Measurements from ENCODE around the gene FOXR1.
"Not testable (repeated sequence)": the region's sequence is repeated elsewhere in the genome, so short reads cannot be mapped to it uniquely, and the experiment has no call there.

FOXR1 gene

GRCh38 chr11:118947091-118947490 lies 24.5 kb upstream of the FOXR1 start:
- no peak for DNase-seq

GRCh38 chr11:118948000-118948399 lies 23.6 kb upstream of the FOXR1 start:
- DNase-seq, result no peak

GRCh38 chr11:118953265-118953664 lies 18.3 kb upstream of the FOXR1 start:
- DNase-seq, result no peak

- DNase-seq, result not testable (repeated sequence)
Measured at GRCh38 chr11:118953976-118954375, 17.6 kb upstream of the FOXR1 start.

- peak; percentile 88 to 93 (median 91) for DNase-seq
Measured at GRCh38 chr11:118956094-118956846, 15.3 kb upstream of the FOXR1 start, which contains the start of gene UPK2. Gene UPK2, plus strand, starts transcription at chr11:118956298. Its CDS starts 53 bp downstream, at chr11:118956351.

- no peak for DNase-seq
Measured at GRCh38 chr11:118956847-118957469, 14.6 kb upstream of the FOXR1 start.

- no peak for DNase-seq
Measured at GRCh38 chr11:118957549-118957948, 14.0 kb upstream of the FOXR1 start.

GRCh38 chr11:118957968-118958367 lies 13.6 kb upstream of the FOXR1 start:
- DNase-seq, result no peak

GRCh38 chr11:118958577-118958976 lies 13.0 kb upstream of the FOXR1 start:
- DNase-seq, result no peak

- no peak for DNase-seq
Measured at GRCh38 chr11:118961189-118961588, 10.4 kb upstream of the FOXR1 start.

- DNase-seq, result no peak
Measured at GRCh38 chr11:118961591-118961990, 10.0 kb upstream of the FOXR1 start.

- not testable (repeated sequence) for DNase-seq
Measured at GRCh38 chr11:118969508-118969907, 2.1 kb upstream of the FOXR1 start.

GRCh38 chr11:118973985-118974384 lies 2.4 kb downstream of the FOXR1 start:
- DNase-seq, result no peak

- DNase-seq, result no peak
Measured at GRCh38 chr11:118975771-118976709, 4.5 kb downstream of the FOXR1 start.

GRCh38 chr11:118979434-118979833 lies 7.9 kb downstream of the FOXR1 start:
- DNase-seq, result peak in 1 of 3 donors; percentile 6

GRCh38 chr11:118980191-118980881 lies 8.8 kb downstream of the FOXR1 start:
- DNase-seq, result peak; percentile 53 to 72 (median 70)

GRCh38 chr11:118984337-118984736 lies 12.8 kb downstream of the FOXR1 start:
- not testable (repeated sequence) for DNase-seq

GRCh38 chr11:118984825-118985224 lies 13.3 kb downstream of the FOXR1 start:
- DNase-seq, result no peak

GRCh38 chr11:118988280-118988679 lies 16.7 kb downstream of the FOXR1 start:
- DNase-seq, result no peak

- DNase-seq, result not testable (repeated sequence)
Measured at GRCh38 chr11:118991486-118992038, 20.0 kb downstream of the FOXR1 start.

GRCh38 chr11:118996926-118997626 lies 25.5 kb downstream of the FOXR1 start:
- peak; percentile 65 to 78 (median 73) for DNase-seq

Measured in suppressor macrophage treated with lipopolysaccharide for 1 hour (primary cell).